Left ventricle myocardium inferior (tissue), 1 donor: Measurements from ENCODE around the gene VENTX. TPM values are rescaled to one million over a fixed set of nuclear protein-coding genes. Genes with fewer than 3 reads are reported as not detected.
"Not testable (repeated sequence)": the region's sequence is repeated elsewhere in the genome, so short reads cannot be mapped to it uniquely, and the experiment has no call there.

ENCODE experiments used
- DNase-seq: peaks from one replicate; pipeline ENCODE4 v3.0.0-alpha.2; 2020
- H3K27ac ChIP-seq: fragments of 200-600 bp; replicated peaks from 2 replicates; pipeline ENCODE4 v1.8.0; 2021
- H3K27me3 ChIP-seq: fragments of 200-600 bp; 2 replicates; pipeline ENCODE4 v1.8.0; 2021; ENCODE audit warnings: low read depth
- H3K36me3 ChIP-seq: fragments of 200-600 bp; 2 replicates; pipeline ENCODE4 v1.8.0; 2021
- H3K4me1 ChIP-seq: fragments of 200-600 bp; 2 replicates; pipeline ENCODE4 v1.8.0; 2021
- H3K4me3 ChIP-seq: fragments of 200-600 bp; 2 replicates; pipeline ENCODE4 v1.8.0; 2021; ENCODE audit warnings: mild to moderate bottlenecking, moderate library complexity
- H3K9me3 ChIP-seq: fragments of 200-600 bp; replicated peaks from 2 replicates; pipeline ENCODE4 v1.8.0; 2021
- intact Hi-C: fragments of 100-400 bp; cut with micrococcal nuclease; formaldehyde crosslinking; loops from one replicate; pipeline ENCODE4 v1.11.0; 2022
- total RNA-seq: library from RNA; stranded (reverse); fragmentation: NEBNext Ultra II Directional; extraction: Animal tissue kit (Norgen Biotek cat#: 25700); gene quantifications from one replicate; pipeline ENCODE4 v1.2.1, GENCODE V29; 2021
- TF ChIP-seq, protein P1 (sequence below): fragments of 200-600 bp; IDR thresholded peaks from 2 replicates; pipeline ENCODE4 v1.8.0; 2021; ENCODE audit warnings: antibody characterized with exemption, mild to moderate bottlenecking, borderline replicate concordance
- donor health status: DM: no; HTN: yes; CAD: no; lungs with severe emphysema.

Gene VENTX
- total RNA-seq, 1 donor from 2014 or later, result 0.33 TPM

DNA sequence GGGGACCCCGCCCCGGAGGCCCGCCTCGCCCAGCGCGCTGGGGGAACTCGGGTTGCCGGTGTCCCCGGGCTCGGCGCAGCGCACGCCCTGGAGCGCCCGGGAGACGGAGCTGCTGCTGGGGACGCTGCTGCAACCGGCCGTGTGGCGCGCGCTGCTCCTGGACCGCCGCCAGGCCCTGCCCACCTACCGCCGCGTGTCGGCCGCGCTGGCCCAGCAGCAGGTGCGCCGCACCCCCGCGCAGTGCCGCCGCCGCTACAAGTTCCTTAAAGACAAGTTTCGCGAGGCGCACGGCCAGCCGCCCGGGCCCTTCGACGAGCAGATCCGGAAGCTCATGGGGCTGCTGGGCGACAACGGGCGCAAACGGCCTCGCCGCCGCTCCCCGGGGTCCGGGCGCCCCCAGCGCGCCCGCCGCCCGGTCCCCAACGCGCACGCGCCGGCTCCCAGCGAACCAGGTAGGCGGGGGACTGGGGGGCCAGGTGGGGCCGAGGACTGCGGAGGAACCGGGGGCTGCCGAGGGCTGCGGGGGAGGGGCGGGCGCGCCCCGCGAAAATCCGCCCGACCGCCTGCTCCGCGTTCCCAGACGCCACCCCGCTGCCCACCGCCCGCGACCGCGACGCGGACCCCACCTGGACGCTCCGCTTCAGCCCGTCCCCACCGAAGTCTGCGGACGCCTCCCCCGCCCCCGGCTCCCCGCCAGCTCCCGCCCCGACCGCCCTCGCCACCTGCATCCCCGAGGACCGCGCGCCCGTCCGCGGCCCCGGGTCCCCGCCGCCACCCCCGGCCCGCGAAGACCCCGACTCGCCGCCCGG is 7.1 kb upstream of the VENTX start:
- Histone ChIP-seq H3K4me1 (peaks cover 11% of the 10 kb centered on the region), H3K27ac (no peak overlapping the region), H3K9me3 (no peaks in the 10 kb centered on the region), H3K36me3 (no peaks in the 10 kb centered on the region), H3K27me3 (peaks cover 99% of the 10 kb centered on the region), H3K4me3 (peak overlapping the region; percentile 36)
- no peak for DNase-seq
- intact Hi-C loops, result no loop called here
- TF ChIP-seq, protein P1, sequence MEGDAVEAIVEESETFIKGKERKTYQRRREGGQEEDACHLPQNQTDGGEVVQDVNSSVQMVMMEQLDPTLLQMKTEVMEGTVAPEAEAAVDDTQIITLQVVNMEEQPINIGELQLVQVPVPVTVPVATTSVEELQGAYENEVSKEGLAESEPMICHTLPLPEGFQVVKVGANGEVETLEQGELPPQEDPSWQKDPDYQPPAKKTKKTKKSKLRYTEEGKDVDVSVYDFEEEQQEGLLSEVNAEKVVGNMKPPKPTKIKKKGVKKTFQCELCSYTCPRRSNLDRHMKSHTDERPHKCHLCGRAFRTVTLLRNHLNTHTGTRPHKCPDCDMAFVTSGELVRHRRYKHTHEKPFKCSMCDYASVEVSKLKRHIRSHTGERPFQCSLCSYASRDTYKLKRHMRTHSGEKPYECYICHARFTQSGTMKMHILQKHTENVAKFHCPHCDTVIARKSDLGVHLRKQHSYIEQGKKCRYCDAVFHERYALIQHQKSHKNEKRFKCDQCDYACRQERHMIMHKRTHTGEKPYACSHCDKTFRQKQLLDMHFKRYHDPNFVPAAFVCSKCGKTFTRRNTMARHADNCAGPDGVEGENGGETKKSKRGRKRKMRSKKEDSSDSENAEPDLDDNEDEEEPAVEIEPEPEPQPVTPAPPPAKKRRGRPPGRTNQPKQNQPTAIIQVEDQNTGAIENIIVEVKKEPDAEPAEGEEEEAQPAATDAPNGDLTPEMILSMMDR, result no peak

DNA sequence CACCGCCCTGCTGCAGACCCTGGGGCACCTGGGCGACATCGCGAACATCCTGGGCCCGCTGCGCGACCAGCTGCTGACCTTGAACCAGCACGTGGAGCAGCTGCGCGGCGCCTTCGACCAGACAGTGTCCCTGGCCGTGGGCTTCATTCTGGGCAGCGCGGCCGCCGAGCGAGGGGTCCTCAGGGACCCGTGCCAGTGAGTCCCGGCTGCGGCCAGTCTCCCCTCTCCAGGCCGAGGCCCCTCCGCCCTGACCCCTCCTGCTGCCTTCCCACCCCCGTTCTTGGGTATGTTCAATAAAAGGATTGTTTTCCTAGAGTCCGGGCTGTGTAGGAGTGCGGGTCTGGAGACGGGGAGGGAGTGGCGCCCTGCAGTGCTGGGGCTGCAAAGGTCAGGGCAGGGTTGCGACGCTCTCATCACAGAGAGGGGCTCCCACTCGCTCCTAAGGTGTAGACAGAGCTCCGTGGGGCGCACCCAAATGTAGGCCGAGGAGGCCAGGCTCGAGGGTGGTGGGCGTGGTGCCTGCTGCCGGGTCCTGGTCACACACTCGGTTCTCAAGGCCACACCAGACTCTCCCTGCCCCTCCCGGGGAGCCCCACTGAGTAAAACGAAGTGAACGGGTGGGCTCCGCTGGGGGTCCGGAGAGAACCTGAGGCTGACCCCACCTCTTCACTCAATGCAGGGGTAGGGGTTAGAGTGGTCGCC is 6.3 kb upstream of the VENTX start:
- H3K36me3 ChIP-seq, result no peaks in the 10 kb centered on the region
- H3K27ac ChIP-seq, result no peak overlapping the region
- TF ChIP-seq, protein P1, result no peak
- DNase-seq, result no peak
- H3K4me1 ChIP-seq, result peaks cover 17% of the 10 kb centered on the region
- no peaks in the 10 kb centered on the region for H3K9me3 ChIP-seq
- intact Hi-C loops, result no loop called here
- H3K27me3 ChIP-seq, result peaks cover 99% of the 10 kb centered on the region
- no peak overlapping the region for H3K4me3 ChIP-seq

GRCh38 chr10:133231946-133232574 is 5.6 kb upstream of the VENTX start:
- peaks cover 24% of the 10 kb centered on the region for H3K4me1 ChIP-seq
- TF ChIP-seq, protein P1, result no peak
- no peak overlapping the region for H3K27ac ChIP-seq
- H3K36me3 ChIP-seq, result no peaks in the 10 kb centered on the region
- no peak overlapping the region for H3K4me3 ChIP-seq
- intact Hi-C loops, result no loop called here
- peaks cover 99% of the 10 kb centered on the region for H3K27me3 ChIP-seq
- no peak for DNase-seq
- no peaks in the 10 kb centered on the region for H3K9me3 ChIP-seq

- DNase-seq, H3K36me3 ChIP-seq, intact Hi-C loops, H3K27ac ChIP-seq, H3K4me3 ChIP-seq, H3K9me3 ChIP-seq: not testable (repeated sequence)
- H3K27me3 ChIP-seq, result peaks cover 99% of the 10 kb centered on the region
- peaks cover 26% of the 10 kb centered on the region for H3K4me1 ChIP-seq
These were observed 2.9 kb upstream of the VENTX start for GRCh38 chr10:133234796-133235195.

DNA sequence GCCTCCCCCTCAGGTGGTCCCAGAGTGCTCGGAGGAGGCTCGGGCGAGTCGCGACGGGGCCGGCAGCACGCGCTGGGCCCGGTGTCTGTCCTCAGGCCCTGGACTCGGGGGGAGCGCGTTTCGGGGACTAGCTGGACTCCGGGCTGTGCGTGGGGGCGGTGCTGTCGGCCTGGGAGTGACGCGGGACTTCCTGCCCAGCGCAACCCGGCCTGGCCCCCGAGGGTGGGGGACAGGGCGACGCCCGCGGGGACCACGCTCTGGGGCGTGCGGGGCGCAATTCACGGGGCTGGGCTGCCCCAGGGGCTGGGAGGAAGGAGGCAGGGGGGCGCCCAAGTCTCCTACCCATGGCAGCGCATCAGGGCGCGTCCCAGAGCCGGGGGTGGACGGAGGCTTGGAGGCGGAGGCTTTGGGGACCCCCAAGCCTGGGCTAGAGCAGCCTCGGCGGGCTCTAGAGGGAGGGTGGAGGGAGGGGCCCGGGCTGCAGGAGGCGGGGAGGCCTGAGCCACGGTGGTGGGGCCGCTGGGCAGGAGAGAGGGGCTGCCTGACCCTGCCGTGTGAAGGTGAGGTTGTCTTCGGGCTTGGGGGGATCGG is 2.3 kb upstream of the VENTX start:
- DNase-seq, result no peak
- intact Hi-C loops, result no loop called here
- Histone ChIP-seq H3K36me3 (no peaks in the 10 kb centered on the region), H3K27ac (peak overlapping the region; percentile 27), H3K27me3 (peaks cover 99% of the 10 kb centered on the region), H3K9me3 (no peaks in the 10 kb centered on the region), H3K4me3 (peak overlapping the region; percentile 43), H3K4me1 (peaks cover 24% of the 10 kb centered on the region)
- TF ChIP-seq, protein P1, result no peak
